ENCODE measurements around the gene TMEM212. TPM values are rescaled to one million over a fixed set of nuclear protein-coding genes. Genes with fewer than 3 reads are reported as not detected.

The TMEM212 gene
- total RNA-seq, 1 experiment from 2014 or later, result not detected

DNA sequence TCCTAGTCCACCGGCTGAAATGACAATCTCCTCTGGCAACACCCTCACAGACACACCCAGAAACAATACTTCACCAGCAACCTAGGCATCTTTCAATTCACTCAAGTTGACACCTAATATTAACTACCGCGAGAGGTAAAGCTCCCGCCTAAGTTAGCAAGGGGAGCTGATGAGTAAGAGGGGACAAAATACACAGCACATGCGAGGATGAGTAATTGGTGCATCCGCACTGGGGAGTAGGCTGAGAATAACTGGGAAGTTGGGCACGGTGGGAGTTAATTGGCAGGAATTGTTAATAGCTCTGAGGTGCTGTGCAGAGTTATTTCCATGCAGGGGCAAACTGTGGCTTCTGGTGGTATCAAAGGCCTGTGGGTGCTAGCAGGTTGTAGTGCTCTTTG lies 18.3 kb upstream of the TMEM212 start:
- H3K27me3 ChIP-seq (replicated peaks; ENCODE audit: control insufficient read depth, insufficient read depth, low read length), result no peaks in the 10 kb centered on the region
- no TSS peak for BruUV-seq (replicated peaks)
- Mint-ChIP-seq H3K27me3 (ENCODE audit: insufficient read depth, unreplicated experiment) (no peaks in the 10 kb centered on the region), H3K36me3 (ENCODE audit: insufficient read depth, unreplicated experiment) (no peaks in the 10 kb centered on the region), H3K4me1 (ENCODE audit: low read depth, unreplicated experiment) (peaks cover 25% of the 10 kb centered on the region), H3K4me3 (ENCODE audit: unreplicated experiment) (no peak overlapping the region), H3K9me3 (ENCODE audit: unreplicated experiment) (no peaks in the 10 kb centered on the region), H3K27ac (ENCODE audit: unreplicated experiment) (no peak overlapping the region)
- H3K36me3 ChIP-seq (ENCODE audit: control insufficient read depth, insufficient read depth, low read length), result no peaks in the 10 kb centered on the region
- H3K9me3 ChIP-seq, result no peaks in the 10 kb centered on the region
- peaks cover 9% of the 10 kb centered on the region for H3K4me1 ChIP-seq
- no peak overlapping the region for H3K4me3 ChIP-seq (ENCODE audit: low read depth, low read length)
- DNase-seq, result no peak
- ChIA-PET CTCF (no interaction called here), POLR2A (no interaction called here)
- TF ChIP-seq, protein P1, sequence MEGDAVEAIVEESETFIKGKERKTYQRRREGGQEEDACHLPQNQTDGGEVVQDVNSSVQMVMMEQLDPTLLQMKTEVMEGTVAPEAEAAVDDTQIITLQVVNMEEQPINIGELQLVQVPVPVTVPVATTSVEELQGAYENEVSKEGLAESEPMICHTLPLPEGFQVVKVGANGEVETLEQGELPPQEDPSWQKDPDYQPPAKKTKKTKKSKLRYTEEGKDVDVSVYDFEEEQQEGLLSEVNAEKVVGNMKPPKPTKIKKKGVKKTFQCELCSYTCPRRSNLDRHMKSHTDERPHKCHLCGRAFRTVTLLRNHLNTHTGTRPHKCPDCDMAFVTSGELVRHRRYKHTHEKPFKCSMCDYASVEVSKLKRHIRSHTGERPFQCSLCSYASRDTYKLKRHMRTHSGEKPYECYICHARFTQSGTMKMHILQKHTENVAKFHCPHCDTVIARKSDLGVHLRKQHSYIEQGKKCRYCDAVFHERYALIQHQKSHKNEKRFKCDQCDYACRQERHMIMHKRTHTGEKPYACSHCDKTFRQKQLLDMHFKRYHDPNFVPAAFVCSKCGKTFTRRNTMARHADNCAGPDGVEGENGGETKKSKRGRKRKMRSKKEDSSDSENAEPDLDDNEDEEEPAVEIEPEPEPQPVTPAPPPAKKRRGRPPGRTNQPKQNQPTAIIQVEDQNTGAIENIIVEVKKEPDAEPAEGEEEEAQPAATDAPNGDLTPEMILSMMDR (IDR thresholded peaks at IDR 0.05; ENCODE audit: insufficient read depth in 1 of 2, low read depth in 1 of 2, low read length in 1 of 2, severe bottlenecking in 1 of 2, unreplicated experiment in 1 of 2), result no peak
- intact Hi-C loops (cut with micrococcal nuclease; ENCODE audit: unreplicated experiment), result no loop called here

DNA sequence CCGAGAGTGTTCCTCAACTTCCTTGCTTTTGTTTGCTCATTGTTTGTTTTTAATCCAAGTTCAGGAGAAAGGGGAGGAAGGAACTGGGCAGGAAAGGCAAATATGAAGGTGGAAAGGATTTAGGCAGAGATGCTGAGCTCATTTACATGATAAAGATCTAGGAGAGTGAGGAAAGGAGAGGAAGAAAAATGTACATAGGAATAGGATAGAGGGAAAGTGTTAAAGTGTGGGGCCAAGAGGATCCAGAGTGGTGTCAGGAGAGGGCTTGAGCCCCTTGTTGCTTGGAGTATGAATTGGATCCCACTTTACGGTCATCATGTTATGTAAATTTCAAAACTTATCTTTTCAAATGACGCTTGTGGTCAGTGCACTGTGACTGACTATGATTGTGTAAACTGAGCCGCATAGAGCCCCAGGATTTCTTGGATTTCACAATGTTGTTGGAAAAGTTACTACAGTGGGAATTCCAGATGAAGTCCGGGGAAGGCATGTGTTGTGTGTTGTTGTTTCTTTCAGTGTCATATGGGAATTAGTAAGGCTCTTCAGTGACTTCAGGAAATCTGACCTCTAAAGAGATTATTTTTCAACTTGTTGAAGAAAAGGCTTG lies 17.8 kb upstream of the TMEM212 start:
- CTCF ChIA-PET, result no interaction called here

DNA sequence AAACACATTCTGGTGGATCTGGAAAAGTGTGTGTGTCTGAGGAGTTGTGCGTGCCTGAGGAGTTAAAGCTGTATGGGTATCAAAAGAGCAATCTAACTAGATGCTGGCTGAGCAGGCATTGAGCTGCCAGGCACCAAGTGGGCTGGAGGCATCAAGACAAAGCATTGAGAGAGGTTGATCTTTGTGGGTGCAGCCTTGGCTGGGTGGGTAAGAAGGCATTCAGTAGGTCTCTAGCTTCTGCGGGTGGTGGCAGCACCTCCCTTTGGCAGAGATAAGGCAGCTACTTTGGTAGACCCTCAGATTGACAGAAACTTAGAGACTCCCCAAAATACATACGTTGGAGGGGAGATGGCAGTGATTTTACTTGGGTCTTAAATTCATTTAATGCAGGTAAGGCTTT lies 15.8 kb upstream of the TMEM212 start:
- Histone ChIP-seq H3K9me3 (no peaks in the 10 kb centered on the region), H3K27me3 (replicated peaks; ENCODE audit: control insufficient read depth, insufficient read depth, low read length) (no peaks in the 10 kb centered on the region), H3K36me3 (ENCODE audit: control insufficient read depth, insufficient read depth, low read length) (no peaks in the 10 kb centered on the region), H3K4me1 (peaks cover 6% of the 10 kb centered on the region), H3K4me3 (ENCODE audit: low read depth, low read length) (no peak overlapping the region)
- H3K4me3 Mint-ChIP-seq (ENCODE audit: unreplicated experiment), result no peak overlapping the region
- H3K27ac Mint-ChIP-seq (ENCODE audit: unreplicated experiment), result no peak overlapping the region
- POLR2A ChIA-PET, result no interaction called here
- BruUV-seq (replicated peaks), result no TSS peak
- no peak for DNase-seq
- TF ChIP-seq, protein P1 (IDR thresholded peaks at IDR 0.05; ENCODE audit: insufficient read depth in 1 of 2, low read depth in 1 of 2, low read length in 1 of 2, severe bottlenecking in 1 of 2, unreplicated experiment in 1 of 2), result no peak
- intact Hi-C loops (cut with micrococcal nuclease; ENCODE audit: unreplicated experiment), result no loop called here
- peaks cover 11% of the 10 kb centered on the region for H3K4me1 Mint-ChIP-seq (ENCODE audit: low read depth, unreplicated experiment)
- no peaks in the 10 kb centered on the region for H3K36me3 Mint-ChIP-seq (ENCODE audit: insufficient read depth, unreplicated experiment)
- CTCF ChIA-PET, result interaction anchor here (0.7 kb wide), 1 partner anchor 57 kb away, joined by 8 read pairs; no protein-coding TSS in a partner anchor
- no peaks in the 10 kb centered on the region for H3K27me3 Mint-ChIP-seq (ENCODE audit: insufficient read depth, unreplicated experiment)
- no peaks in the 10 kb centered on the region for H3K9me3 Mint-ChIP-seq (ENCODE audit: unreplicated experiment)

More for the DNA sequence above, 17.8 kb upstream of the TMEM212 start:
- intact Hi-C loops (cut with micrococcal nuclease; ENCODE audit: unreplicated experiment), result no loop called here
- BruUV-seq (replicated peaks), result no TSS peak
- DNase-seq, result no peak
- H3K36me3 ChIP-seq (ENCODE audit: control insufficient read depth, insufficient read depth, low read length), result no peaks in the 10 kb centered on the region
- POLR2A ChIA-PET, result no interaction called here
- Mint-ChIP-seq H3K36me3 (ENCODE audit: insufficient read depth, unreplicated experiment) (no peaks in the 10 kb centered on the region), H3K4me1 (ENCODE audit: low read depth, unreplicated experiment) (peaks cover 25% of the 10 kb centered on the region), H3K27me3 (ENCODE audit: insufficient read depth, unreplicated experiment) (no peaks in the 10 kb centered on the region), H3K27ac (ENCODE audit: unreplicated experiment) (no peak overlapping the region), H3K4me3 (ENCODE audit: unreplicated experiment) (no peak overlapping the region), H3K9me3 (ENCODE audit: unreplicated experiment) (no peaks in the 10 kb centered on the region)
- H3K4me1 ChIP-seq, result peaks cover 11% of the 10 kb centered on the region
- no peaks in the 10 kb centered on the region for H3K9me3 ChIP-seq
- H3K4me3 ChIP-seq (ENCODE audit: low read depth, low read length), result no peak overlapping the region
- H3K27me3 ChIP-seq (replicated peaks; ENCODE audit: control insufficient read depth, insufficient read depth, low read length), result no peaks in the 10 kb centered on the region
- TF ChIP-seq, protein P1 (IDR thresholded peaks at IDR 0.05; ENCODE audit: insufficient read depth in 1 of 2, low read depth in 1 of 2, low read length in 1 of 2, severe bottlenecking in 1 of 2, unreplicated experiment in 1 of 2), result no peak
